ENCODE results near the gene NDNF.
A peak's percentile ranks its signal among the peaks of the same experiment; 100 is the strongest.

NDNF gene

DNA sequence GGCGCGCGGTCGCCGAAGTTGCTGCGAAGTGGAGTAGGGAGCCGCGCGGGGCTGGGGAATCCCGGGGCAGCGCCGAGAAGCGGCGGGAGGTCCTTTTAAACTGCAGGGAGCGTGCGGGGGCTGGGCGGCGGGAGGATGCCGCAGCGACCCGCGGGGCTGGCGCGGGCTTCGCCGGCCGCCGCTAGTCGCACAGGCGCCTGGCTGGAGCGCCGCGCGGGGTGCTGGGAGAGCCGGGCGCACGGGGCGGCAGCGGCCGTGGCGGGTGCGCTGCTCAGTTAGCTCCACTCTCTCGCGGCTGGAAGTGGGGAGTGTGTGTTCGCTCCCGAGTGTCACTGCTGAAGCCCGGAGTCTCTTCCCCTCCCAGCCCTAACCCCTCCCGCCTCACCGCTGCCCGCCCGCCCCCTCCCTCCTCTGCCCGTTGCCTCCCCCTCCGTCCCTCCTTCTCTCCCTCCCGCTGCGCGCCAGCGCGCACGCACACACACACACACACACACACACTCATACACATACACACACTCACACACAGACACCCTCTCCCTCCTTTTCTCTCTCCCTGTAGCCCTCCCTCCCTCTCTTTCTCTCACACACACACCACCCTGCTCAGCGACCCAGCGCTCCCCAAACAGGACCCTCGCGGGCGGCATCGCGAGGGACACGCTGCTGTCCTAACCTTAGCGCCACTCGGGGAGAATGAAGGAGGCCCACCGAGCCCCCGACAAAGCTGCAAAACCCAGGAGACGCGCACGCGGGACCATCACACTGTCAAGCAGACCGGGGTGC is at the start of gene NDNF:
NDNF (minus strand) TSS at position 312 of the 780 bp plus-strand sequence. CDS start 26,698 bp downstream, outside the sequence.
- DNase-seq (ENCODE audit: low read depth, low spot score): peak; percentile 67

GRCh38 chr4:121119715-121120114 is 47.4 kb upstream of the NDNF start:
- DNase-seq (ENCODE audit: low read depth, low spot score): no peak

GRCh38 chr4:121118344-121118743 is 46.0 kb upstream of the NDNF start:
- no peak for DNase-seq (ENCODE audit: low read depth, low spot score)

DNA sequence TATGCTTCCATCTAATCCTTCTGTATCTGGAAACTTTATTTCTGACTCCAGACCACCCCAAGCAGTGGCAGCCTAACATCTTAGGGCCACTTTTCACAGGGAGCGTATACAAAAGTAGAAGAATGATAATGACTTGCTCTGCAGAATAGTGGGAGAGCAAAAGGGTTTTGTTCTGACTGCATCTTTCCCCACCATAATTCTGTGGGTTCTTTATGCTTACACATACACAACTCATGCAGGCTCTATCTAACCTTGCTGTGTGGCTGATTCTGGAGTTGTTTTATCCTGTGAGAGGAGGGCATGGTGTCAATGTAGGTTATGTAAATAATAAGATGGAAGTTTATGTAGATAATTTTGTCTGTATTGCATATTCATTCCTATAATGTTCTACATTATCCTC is 42.4 kb upstream of the NDNF start:
- DNase-seq (ENCODE audit: low read depth, low spot score): no peak

- no peak for DNase-seq (ENCODE audit: low read depth, low spot score)
Measured at GRCh38 chr4:121112530-121112929, 40.2 kb upstream of the NDNF start.

DNA sequence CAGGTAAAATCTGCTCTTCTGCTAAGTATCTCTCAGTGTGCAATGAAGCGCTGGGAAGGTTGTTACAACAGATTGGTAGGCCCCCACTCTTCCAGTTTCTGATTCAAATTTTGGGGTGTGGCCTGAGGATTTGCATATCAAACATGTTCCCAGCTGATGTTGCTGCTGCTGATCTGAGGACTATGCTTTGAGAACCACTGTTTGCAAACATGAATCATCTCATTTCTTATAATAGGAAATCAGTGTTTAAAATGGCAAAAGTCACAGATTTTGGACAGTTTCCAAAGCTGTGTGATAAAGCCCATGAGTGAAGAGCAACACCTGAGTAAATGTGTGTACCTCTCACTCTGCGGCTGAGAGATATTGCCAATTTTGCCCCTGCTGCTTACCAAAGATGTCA is 36.2 kb upstream of the NDNF start:
- DNase-seq (ENCODE audit: low read depth, low spot score): no peak

GRCh38 chr4:121107507-121107906 is 35.2 kb upstream of the NDNF start:
- DNase-seq (ENCODE audit: low read depth, low spot score): no peak

DNA sequence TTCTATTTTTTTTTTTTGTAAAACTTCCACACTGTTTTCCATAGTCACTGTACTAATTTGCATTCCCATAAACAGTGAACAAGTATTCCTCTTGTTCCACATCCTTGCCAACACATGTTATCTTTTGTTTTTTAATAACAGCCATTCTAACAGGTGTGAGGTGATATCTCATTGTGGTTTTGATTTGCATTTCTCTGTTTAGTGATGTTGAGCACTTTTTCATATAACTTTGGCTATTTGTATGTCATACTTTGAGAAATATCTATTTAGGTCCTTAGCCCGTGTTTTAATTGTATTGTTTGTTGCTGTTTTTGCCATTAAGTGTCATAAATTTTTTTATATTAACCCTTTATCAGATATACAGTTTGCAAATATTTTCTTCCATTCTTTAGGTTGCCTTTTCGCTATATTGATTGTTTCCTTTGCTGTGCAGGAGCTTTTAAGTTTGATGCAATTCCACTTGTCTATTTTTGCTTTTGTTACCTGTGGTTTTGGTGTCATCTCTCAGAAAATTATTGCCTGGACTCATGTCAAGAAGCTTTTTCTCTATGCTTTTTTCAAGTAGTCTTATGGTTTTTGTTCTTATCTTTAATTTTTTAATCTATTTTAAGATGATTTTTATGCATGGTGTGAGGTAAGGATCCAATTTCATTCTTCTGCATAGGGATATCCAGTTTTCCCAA is 27.9 kb upstream of the NDNF start:
- no peak for DNase-seq (ENCODE audit: low read depth, low spot score)

- no peak for DNase-seq (ENCODE audit: low read depth, low spot score)
Measured at GRCh38 chr4:121098266-121098665, 25.9 kb upstream of the NDNF start.

GRCh38 chr4:121096629-121097028 is 24.3 kb upstream of the NDNF start:
- peak; percentile 31 for DNase-seq (ENCODE audit: low read depth, low spot score)

- no peak for DNase-seq (ENCODE audit: low read depth, low spot score)
Measured at GRCh38 chr4:121096191-121096590, 23.9 kb upstream of the NDNF start.

DNA sequence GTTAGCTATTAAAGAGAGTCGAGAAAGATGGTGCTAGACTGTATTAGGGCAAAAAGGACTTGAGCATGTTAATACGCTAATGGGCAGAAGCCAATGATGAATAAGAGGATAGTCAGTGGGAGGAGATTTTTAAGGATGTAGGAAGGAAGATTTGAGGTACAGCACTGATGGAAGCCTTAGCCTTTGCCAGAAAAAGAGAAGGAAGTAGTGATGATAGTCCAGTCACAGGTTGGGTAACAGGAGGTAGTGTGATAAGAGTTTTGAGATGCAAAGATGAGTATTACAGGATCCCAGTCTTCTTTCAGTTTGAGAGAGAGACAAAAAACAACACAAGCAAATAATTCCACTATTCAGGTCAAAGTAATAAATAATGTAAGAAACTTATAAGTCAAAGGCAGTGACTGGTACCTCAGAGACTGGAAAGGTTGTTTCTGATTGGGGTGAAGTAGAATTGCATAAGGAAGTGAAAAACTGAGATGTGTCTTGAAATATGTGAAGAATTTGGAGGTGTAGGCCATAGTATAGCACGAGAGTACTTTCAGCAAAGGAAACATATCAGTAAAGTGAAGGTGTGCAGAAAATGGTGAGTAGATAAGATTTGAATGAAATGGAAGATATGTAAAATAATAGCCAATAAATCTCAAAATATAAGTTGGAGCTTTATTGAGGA is 22.1 kb upstream of the NDNF start:
- no peak for DNase-seq (ENCODE audit: low read depth, low spot score)

- no peak for DNase-seq (ENCODE audit: low read depth, low spot score)
Measured at GRCh38 chr4:121093261-121093660, 20.9 kb upstream of the NDNF start.

DNA sequence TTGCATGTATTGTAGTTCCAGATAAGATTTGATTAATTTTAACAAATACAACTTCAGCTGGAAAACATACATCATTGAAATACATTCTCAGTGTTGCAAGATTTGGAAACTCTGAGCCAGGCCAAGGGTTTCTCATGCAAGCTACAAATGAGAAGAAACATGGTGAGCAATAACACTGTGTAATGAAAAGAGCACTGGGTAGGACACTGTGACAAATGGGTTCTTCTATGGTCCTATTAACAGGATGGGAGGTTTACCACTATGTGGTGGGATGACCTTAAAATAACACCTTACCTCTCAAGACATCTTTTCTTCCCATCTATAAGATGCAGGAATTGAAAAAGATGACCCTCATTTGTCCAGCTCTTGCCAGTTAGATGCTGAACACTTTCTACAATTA is 19.6 kb upstream of the NDNF start:
- DNase-seq (ENCODE audit: low read depth, low spot score): no peak

DNA sequence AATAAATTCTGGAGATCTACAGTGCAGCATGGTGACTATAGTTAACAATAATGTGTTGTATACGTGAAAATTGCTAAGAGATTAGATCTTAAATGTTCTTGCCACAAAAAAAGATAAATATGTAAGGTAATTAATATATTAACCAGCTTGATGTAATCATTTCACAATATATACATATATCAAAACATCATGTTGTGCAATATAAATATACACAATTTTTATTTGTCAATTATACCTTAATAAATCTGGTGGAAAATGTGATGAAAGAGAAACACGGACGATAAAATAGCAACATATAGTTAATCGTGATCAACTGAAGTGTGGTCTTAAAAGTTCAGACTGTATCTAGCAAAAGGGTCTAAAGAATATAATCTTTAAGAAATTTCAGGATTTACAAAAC is 16.5 kb upstream of the NDNF start:
- DNase-seq (ENCODE audit: low read depth, low spot score): no peak

DNA sequence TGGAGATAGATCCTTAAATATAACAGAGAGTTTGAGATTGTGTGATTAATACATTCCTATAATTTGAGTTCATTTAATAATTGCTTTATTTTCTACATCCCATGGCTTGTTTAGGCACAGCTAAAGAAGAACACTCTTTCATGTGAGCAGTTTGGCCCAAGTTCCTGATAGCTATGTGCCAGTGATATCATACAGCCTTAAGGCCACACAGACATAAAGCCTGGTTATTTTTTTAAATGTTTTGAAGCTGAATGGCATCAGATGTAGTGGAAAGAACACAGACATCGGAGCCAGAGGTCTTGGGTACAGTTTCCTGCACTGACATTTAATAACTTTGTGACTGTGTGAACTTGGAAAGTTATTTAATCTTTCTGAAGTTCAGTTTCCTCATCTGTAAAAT is 7.0 kb upstream of the NDNF start:
- DNase-seq (ENCODE audit: low read depth, low spot score): no peak

GRCh38 chr4:121077496-121077895 is 5.2 kb upstream of the NDNF start:
- DNase-seq (ENCODE audit: low read depth, low spot score): no peak

DNA sequence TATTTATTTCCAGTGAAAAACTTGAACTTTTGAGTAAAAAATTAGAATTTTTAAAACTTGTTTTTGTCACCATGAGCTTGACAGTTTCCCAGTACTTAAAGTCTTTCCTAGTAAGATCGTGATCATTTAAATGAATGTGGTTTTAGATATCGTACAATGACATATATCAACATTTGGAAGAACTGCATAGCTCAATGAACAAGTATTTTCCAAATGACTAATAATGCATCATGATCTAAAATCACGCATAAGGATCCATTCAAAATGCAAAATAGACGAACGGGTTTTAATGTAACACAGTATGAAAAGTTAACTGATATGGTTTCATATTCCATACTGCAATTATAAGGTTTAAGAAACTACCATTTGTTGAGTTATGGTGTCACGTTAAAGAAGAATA is 4.1 kb upstream of the NDNF start:
- no peak for DNase-seq (ENCODE audit: low read depth, low spot score)

GRCh38 chr4:121073672-121074381 is 1.5 kb upstream of the NDNF start:
- no peak for DNase-seq (ENCODE audit: low read depth, low spot score)

GRCh38 chr4:121073004-121073435 is 685 bp upstream of the NDNF start:
- no peak for DNase-seq (ENCODE audit: low read depth, low spot score)

GRCh38 chr4:121071640-121072223 is 603 bp downstream of the NDNF start:
- no peak for DNase-seq (ENCODE audit: low read depth, low spot score)

Measured in astrocyte of the hippocampus (primary cell).